Measurements from ENCODE around the gene KIF5A.

The KIF5A gene

DNA sequence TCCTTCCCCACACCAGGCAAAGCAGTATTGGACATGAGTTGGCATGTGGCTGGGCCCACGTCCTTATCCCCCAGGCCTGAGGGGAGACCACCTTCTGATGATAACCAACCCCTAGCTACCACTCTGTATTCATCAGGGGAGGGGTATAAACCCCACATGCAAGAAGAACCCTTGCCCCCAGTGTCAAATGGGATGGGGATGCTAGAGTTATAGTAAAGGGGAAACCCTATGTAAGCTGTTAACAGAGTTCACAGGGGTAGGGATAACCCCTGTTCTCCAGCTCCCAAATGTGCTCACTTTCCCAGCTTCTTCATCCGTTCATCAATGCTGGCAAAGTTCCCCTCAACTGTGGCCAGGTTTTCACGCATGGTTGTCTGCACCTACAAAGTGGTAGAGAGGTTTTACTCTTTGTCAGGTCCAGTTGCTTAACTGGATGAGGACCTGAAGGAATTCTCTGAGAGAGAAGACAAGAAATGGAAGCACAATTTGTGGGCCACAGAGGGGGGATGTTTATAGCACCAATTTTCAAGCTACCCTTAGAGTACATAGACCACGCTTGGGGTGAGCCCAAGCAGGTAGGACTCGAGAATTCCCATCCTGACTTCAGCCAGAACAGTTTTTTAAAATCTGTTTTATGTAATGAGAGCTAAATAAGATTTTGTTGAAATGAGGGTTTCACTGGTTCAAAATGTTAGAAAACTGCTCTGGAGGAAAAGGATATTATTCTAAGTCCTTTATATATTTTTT lies 19.3 kb upstream of the KIF5A start:
- Histone ChIP-seq H3K4me3 (ENCODE audit: severe bottlenecking) (no peak overlapping the region), H3K9me3 (ENCODE audit: severe bottlenecking) (no peaks in the 10 kb centered on the region), H3K27me3 (ENCODE audit: insufficient read depth, poor library complexity, severe bottlenecking) (no peaks in the 10 kb centered on the region), H3K27ac (ENCODE audit: poor library complexity, severe bottlenecking) (no peak overlapping the region), H3K36me3 (ENCODE audit: low read depth) (peaks cover 91% of the 10 kb centered on the region), H3K4me1 (ENCODE audit: insufficient read depth, poor library complexity, severe bottlenecking) (no peaks in the 10 kb centered on the region)
- DNase-seq (ENCODE audit: low spot score) (no peak), ATAC-seq (ENCODE audit: low read depth) (no peak)
- TF ChIP-seq, protein P1, sequence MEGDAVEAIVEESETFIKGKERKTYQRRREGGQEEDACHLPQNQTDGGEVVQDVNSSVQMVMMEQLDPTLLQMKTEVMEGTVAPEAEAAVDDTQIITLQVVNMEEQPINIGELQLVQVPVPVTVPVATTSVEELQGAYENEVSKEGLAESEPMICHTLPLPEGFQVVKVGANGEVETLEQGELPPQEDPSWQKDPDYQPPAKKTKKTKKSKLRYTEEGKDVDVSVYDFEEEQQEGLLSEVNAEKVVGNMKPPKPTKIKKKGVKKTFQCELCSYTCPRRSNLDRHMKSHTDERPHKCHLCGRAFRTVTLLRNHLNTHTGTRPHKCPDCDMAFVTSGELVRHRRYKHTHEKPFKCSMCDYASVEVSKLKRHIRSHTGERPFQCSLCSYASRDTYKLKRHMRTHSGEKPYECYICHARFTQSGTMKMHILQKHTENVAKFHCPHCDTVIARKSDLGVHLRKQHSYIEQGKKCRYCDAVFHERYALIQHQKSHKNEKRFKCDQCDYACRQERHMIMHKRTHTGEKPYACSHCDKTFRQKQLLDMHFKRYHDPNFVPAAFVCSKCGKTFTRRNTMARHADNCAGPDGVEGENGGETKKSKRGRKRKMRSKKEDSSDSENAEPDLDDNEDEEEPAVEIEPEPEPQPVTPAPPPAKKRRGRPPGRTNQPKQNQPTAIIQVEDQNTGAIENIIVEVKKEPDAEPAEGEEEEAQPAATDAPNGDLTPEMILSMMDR (IDR thresholded peaks at IDR 0.05; ENCODE audit: poor library complexity, severe bottlenecking) = no peak

DNA sequence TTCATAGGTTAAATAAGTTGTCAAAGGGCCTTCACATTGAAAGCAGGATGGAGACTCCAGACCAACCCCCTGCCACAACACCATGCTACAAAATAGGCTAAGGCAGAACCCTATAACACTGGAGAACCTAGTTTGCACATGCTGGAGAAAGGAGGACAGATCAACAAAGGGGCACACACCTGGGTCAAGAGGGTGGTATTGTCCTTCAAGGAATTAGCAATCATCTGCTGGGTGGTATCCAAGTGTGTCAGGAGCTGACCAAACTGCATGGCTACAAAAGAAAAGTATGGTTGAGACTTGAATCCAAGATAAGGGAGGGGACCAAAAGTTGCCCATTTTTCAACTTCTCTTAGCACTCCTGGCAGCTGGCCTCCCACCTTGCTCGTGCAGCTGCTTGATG lies 18.0 kb upstream of the KIF5A start:
- H3K4me3 ChIP-seq (ENCODE audit: severe bottlenecking) = no peak overlapping the region
- H3K9me3 ChIP-seq (ENCODE audit: severe bottlenecking) = no peaks in the 10 kb centered on the region
- DNase-seq (ENCODE audit: low spot score) (no peak), ATAC-seq (ENCODE audit: low read depth) (no peak)
- H3K36me3 ChIP-seq (ENCODE audit: low read depth) = peaks cover 89% of the 10 kb centered on the region
- TF ChIP-seq, protein P1 (IDR thresholded peaks at IDR 0.05; ENCODE audit: poor library complexity, severe bottlenecking) = no peak
- H3K27me3 ChIP-seq (ENCODE audit: insufficient read depth, poor library complexity, severe bottlenecking) = no peaks in the 10 kb centered on the region
- H3K27ac ChIP-seq (ENCODE audit: poor library complexity, severe bottlenecking) = no peak overlapping the region
- H3K4me1 ChIP-seq (ENCODE audit: insufficient read depth, poor library complexity, severe bottlenecking) = no peaks in the 10 kb centered on the region

DNA sequence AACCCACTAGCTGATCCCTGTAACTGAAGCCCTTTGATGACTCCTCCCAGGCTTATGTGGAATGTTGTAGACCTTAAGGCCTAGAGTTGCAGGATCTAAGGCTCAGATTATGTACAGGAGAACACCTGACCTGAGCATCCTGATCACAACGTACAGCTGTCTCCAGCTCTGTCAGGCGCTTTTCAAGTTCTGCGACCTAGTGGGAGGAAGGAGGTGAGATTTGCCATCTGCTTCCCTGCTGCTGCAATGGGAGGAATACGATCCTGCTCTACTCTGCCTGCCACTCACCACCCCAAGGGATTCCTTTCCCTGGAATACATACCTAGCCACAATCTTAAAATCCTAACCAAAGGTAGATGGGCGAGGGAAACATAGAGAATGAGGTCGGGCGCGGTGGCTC lies 16.7 kb upstream of the KIF5A start:
- H3K9me3 ChIP-seq (ENCODE audit: severe bottlenecking) = no peaks in the 10 kb centered on the region
- no peak for ATAC-seq (ENCODE audit: low read depth)
- no peak for DNase-seq (ENCODE audit: low spot score)
- no peaks in the 10 kb centered on the region for H3K4me1 ChIP-seq (ENCODE audit: insufficient read depth, poor library complexity, severe bottlenecking)
- no peak overlapping the region for H3K27ac ChIP-seq (ENCODE audit: poor library complexity, severe bottlenecking)
- no peaks in the 10 kb centered on the region for H3K27me3 ChIP-seq (ENCODE audit: insufficient read depth, poor library complexity, severe bottlenecking)
- TF ChIP-seq, protein P1 (IDR thresholded peaks at IDR 0.05; ENCODE audit: poor library complexity, severe bottlenecking) = no peak
- peaks cover 84% of the 10 kb centered on the region for H3K36me3 ChIP-seq (ENCODE audit: low read depth)
- no peak overlapping the region for H3K4me3 ChIP-seq (ENCODE audit: severe bottlenecking)

DNA sequence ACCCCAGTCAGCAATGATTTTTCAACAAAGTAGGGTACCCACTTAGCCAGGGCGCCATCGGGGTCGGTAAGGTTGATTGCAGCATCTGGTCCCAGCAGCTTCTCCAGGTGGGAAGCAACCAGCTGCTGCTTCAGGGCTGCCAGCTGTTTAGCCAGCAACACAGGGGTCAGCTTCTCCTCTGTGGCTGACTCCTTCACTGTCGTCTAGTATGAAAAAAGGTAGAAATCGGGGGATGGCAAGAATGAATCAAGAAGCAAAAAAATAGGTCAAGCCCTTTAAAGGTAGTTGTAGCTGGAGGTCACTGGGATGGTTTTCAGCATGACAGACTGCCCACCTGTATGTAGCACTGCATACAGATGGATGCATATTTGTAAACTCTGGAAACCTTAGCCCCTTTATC lies 15.6 kb upstream of the KIF5A start:
- Histone ChIP-seq H3K36me3 (ENCODE audit: low read depth) (peaks cover 84% of the 10 kb centered on the region), H3K27ac (ENCODE audit: poor library complexity, severe bottlenecking) (no peak overlapping the region), H3K9me3 (ENCODE audit: severe bottlenecking) (no peaks in the 10 kb centered on the region), H3K4me1 (ENCODE audit: insufficient read depth, poor library complexity, severe bottlenecking) (no peaks in the 10 kb centered on the region), H3K4me3 (ENCODE audit: severe bottlenecking) (no peak overlapping the region), H3K27me3 (ENCODE audit: insufficient read depth, poor library complexity, severe bottlenecking) (no peaks in the 10 kb centered on the region)
- DNase-seq (ENCODE audit: low spot score) (no peak), ATAC-seq (ENCODE audit: low read depth) (no peak)
- TF ChIP-seq, protein P1 (IDR thresholded peaks at IDR 0.05; ENCODE audit: poor library complexity, severe bottlenecking) = no peak

DNA sequence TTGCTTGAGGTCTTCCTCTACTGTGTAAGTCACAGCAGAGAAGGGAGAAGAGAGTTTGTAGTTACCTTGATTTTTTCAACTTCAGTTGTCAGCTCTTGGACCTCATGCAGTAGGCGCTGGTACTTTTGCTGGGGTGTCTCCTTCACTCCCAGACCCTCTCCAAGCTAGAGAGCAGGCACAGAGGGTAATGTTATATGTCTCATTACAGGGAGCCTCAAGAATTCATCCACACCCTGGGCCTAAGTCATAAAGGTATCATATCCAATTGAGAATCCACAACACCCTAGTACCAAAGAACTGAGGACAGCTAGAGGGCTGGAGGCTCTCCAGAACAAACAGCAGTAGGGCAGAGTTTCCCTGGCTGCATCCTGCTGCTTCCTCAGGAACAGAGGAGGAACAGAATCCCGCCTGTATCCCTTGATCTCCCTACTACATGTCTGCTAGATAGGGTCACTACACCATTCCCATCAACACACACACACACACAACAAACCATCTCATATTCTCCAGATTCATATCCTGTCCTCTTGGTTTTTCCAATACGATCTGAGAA lies 14.8 kb upstream of the KIF5A start:
- Histone ChIP-seq H3K36me3 (ENCODE audit: low read depth) (peaks cover 78% of the 10 kb centered on the region), H3K27ac (ENCODE audit: poor library complexity, severe bottlenecking) (no peak overlapping the region), H3K4me1 (ENCODE audit: insufficient read depth, poor library complexity, severe bottlenecking) (no peaks in the 10 kb centered on the region), H3K4me3 (ENCODE audit: severe bottlenecking) (no peak overlapping the region), H3K9me3 (ENCODE audit: severe bottlenecking) (no peaks in the 10 kb centered on the region), H3K27me3 (ENCODE audit: insufficient read depth, poor library complexity, severe bottlenecking) (no peaks in the 10 kb centered on the region)
- ATAC-seq (ENCODE audit: low read depth) = no peak
- TF ChIP-seq, protein P1 (IDR thresholded peaks at IDR 0.05; ENCODE audit: poor library complexity, severe bottlenecking) = no peak
- no peak for DNase-seq (ENCODE audit: low spot score)

All from RWPE2 (cell line).